Body of pancreas (tissue), 4 donors: ENCODE data around the gene AVPI1. TPM values are rescaled to one million over a fixed set of nuclear protein-coding genes. Genes with fewer than 3 reads are reported as not detected.

Experiments used
- ATAC-seq: fragments of 150-250 bp; one replicate; pipeline ENCODE4 v1.9.1; 2016
- DNase-seq, 4 donors: peaks; one replicate each; pipeline ENCODE4 v3.0.0-alpha.2; 2019
- H3K27ac ChIP-seq, 4 donors: fragments of 200-600 bp; sonication (generic); 1 replicate in 3 of 4; 2 replicates in 1 of 4; pipeline versions ENCODE4 v1.5.1 to v1.6.1; 2016 to 2019; ENCODE audit warnings: mild to moderate bottlenecking in 1 of 4, mixed read lengths in 1 of 4, moderate library complexity in 1 of 4
- H3K27me3 ChIP-seq, 2 donors: fragments of 200-600 bp; sonication (generic); one replicate each; pipeline ENCODE4 v1.6.0; 2016; ENCODE audit warnings: mild to moderate bottlenecking in 1 of 2
- H3K36me3 ChIP-seq, 2 donors: fragments of 200-600 bp; sonication (generic); replicated peaks in 1 of 2; 2 replicates each; pipeline ENCODE4 v1.5.1; 2016; ENCODE audit warnings: low read depth in 2 of 2; ENCODE audit not compliant: insufficient read depth in 1 of 2
- H3K4me1 ChIP-seq: fragments of 200-600 bp; sonication (generic); one replicate; pipeline ENCODE4 v1.6.0; 2016
- H3K4me3 ChIP-seq, 2 donors: fragments of 200-600 bp; sonication (generic); 1 replicate in 1 of 2; 2 replicates in 1 of 2; pipeline ENCODE4 v1.5.1; 2016 to 2019
- H3K9me3 ChIP-seq, 3 donors: fragments of 200-600 bp; sonication (generic); 1 replicate in 2 of 3; 2 replicates in 1 of 3; pipeline ENCODE4 v1.5.1; 2016
- POLR2A ChIP-seq, 3 donors: fragments of 450-650 bp; IDR thresholded peaks; one replicate each; pipeline ENCODE4 v1.6.1; 2016; ENCODE audit warnings: antibody characterized with exemption in 3 of 3, mild to moderate bottlenecking in 2 of 3
- WGBS, 2 donors: methylation state at CpG; one replicate each; pipeline ENCODE4 v1.1.5; 2017; 5-methylcytosine and 5-hydroxymethylcytosine counted together
- intact Hi-C: fragments of 100-400 bp; cut with DNase I; formaldehyde crosslinking; loops from one replicate; pipeline ENCODE4 v1.15.1; 2023
- total RNA-seq, 2 donors: library from RNA; depleted of rRNA; stranded (reverse); fragments of >200 nt; gene quantifications; one replicate each; pipeline ENCODE4 v1.1.0, GENCODE V29; 2016
- TF ChIP-seq, protein P1 (sequence below), 7 experiments: fragments of 450-650 bp in 4 of 7; fragments of 200-600 bp in 3 of 7; sonication (generic) in 3 of 7; IDR thresholded peaks; one replicate each; pipeline ENCODE4 v1.5.1; 2016 to 2019; ENCODE audit warnings: antibody characterized with exemption in 7 of 7

The AVPI1 gene
- total RNA-seq, 2 donors from 2014 or later = 5.7 to 14.8 TPM

- Histone ChIP-seq H3K9me3 (no peaks in the 10 kb centered on the region), H3K4me3 (no peak overlapping the region), H3K4me1 (peaks cover 5% of the 10 kb centered on the region), H3K27me3 (no peaks in the 10 kb centered on the region), H3K27ac (no peak overlapping the region), H3K36me3 (no peaks in the 10 kb centered on the region)
- WGBS, 2 donors = 64 to 65% methylated on average over 4 of the region's 4 CpGs
- intact Hi-C loops = no loop called here
- no peak for TF ChIP-seq POLR2A (IDR thresholded peaks at IDR 0.05)
- TF ChIP-seq, protein P1, sequence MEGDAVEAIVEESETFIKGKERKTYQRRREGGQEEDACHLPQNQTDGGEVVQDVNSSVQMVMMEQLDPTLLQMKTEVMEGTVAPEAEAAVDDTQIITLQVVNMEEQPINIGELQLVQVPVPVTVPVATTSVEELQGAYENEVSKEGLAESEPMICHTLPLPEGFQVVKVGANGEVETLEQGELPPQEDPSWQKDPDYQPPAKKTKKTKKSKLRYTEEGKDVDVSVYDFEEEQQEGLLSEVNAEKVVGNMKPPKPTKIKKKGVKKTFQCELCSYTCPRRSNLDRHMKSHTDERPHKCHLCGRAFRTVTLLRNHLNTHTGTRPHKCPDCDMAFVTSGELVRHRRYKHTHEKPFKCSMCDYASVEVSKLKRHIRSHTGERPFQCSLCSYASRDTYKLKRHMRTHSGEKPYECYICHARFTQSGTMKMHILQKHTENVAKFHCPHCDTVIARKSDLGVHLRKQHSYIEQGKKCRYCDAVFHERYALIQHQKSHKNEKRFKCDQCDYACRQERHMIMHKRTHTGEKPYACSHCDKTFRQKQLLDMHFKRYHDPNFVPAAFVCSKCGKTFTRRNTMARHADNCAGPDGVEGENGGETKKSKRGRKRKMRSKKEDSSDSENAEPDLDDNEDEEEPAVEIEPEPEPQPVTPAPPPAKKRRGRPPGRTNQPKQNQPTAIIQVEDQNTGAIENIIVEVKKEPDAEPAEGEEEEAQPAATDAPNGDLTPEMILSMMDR (IDR thresholded peaks at IDR 0.05) = no peak
- ATAC-seq (no peak), DNase-seq (no peak)
These were observed 45.0 kb upstream of the AVPI1 start for GRCh38 chr10:97732052-97732359.

DNA sequence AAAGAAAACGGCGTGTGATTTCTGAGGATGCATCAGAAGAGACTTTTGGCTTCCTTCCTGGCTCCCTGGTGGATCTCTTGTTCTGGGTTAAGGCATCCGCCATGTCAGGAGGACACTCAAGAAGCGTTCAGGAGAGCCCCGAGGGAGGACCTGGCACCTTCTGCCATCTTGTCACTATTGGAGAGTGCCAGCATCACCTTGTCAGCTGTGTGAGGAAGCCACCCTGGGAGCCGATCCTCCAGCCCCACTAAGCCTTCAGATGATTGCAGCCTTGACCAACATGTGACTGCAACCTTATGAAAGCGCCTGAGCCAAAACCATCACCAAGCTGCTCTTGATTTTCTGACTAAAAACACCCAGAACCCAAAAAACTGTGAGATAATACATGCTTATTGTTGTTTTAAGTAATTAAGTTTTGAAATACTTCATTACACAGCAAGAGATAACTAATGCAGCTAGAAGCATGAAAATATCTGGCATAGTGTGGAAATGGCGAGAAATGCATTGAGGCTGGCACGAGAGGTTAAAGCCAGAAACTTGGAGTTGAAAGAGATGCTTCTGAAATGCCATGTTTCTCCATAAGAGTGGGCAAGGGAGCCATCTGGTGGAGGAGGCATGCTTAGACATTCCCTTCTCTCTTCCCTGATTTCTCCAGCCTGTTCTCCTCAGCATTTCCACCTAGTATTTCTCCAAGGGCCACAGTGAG is 44.5 kb upstream of the AVPI1 start:
- ATAC-seq (peak; percentile 83), DNase-seq (peak; percentile 74 to 82 (median 78))
- H3K4me1 ChIP-seq = peaks cover 6% of the 10 kb centered on the region
- intact Hi-C loops = no loop called here
- no peak overlapping the region for H3K27ac ChIP-seq
- 37 to 52% methylated on average over 9 of the region's 9 CpGs for WGBS, 2 donors
- no peaks in the 10 kb centered on the region for H3K36me3 ChIP-seq
- H3K27me3 ChIP-seq = no peaks in the 10 kb centered on the region
- H3K4me3 ChIP-seq = no peak overlapping the region
- H3K9me3 ChIP-seq = no peaks in the 10 kb centered on the region
- TF ChIP-seq, protein P1 (IDR thresholded peaks at IDR 0.05) = peak; percentile 59 to 94 (median 88)
- no peak for TF ChIP-seq POLR2A (IDR thresholded peaks at IDR 0.05)

GRCh38 chr10:97729014-97729413 is 42.0 kb upstream of the AVPI1 start:
- ATAC-seq (no peak), DNase-seq (no peak)
- no peak overlapping the region for H3K4me3 ChIP-seq
- H3K27ac ChIP-seq = no peak overlapping the region
- intact Hi-C loops = loop anchor here (10.0 kb wide), 1 partner anchor 154 kb away; the partner anchor contains the start of gene ANKRD2
- no peaks in the 10 kb centered on the region for H3K27me3 ChIP-seq
- no peaks in the 10 kb centered on the region for H3K9me3 ChIP-seq
- no peaks in the 10 kb centered on the region for H3K36me3 ChIP-seq
- peaks cover 6% of the 10 kb centered on the region for H3K4me1 ChIP-seq
- no peak for TF ChIP-seq POLR2A (IDR thresholded peaks at IDR 0.05)
- TF ChIP-seq, protein P1 (IDR thresholded peaks at IDR 0.05) = no peak
- WGBS, 2 donors = 79% methylated on average over 5 of the region's 5 CpGs

DNA sequence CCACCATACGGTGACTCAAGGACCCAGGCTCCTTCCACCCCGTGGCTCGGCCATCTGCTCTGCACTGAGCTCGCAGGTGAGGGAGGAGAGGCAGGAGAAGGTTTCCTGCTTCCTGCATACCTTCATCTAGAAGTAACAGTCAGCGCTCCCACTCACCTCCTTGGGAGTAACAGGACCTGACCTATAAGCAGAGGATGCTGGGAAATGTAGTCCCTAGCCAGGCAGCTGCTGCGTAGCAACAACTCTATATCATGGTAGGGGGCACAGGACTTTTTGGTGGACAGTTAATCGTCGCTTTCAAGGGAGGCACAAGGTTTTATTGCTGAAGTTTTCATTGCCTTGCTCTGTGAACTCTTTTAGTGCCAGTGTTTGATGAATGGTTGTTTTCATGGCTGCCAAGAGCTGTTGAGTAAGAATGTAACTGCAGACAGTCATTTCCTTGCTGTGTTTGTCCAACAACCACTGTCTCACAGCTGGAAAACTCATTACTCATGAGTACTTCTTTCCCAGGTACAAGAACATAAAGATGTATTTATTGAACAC is 39.7 kb upstream of the AVPI1 start:
- no peaks in the 10 kb centered on the region for H3K36me3 ChIP-seq
- H3K27me3 ChIP-seq = no peaks in the 10 kb centered on the region
- ATAC-seq (peak; percentile 68), DNase-seq (peak in 3 of 4 donors; percentile 19 to 33 (median 23))
- no peaks in the 10 kb centered on the region for H3K9me3 ChIP-seq
- 32 to 42% methylated on average over 8 of the region's 8 CpGs for WGBS, 2 donors
- H3K27ac ChIP-seq = peak overlapping the region; percentile 16 to 54 (median 36)
- peaks cover 6% of the 10 kb centered on the region for H3K4me1 ChIP-seq
- no peak overlapping the region for H3K4me3 ChIP-seq
- no peak for TF ChIP-seq POLR2A (IDR thresholded peaks at IDR 0.05)
- TF ChIP-seq, protein P1 (IDR thresholded peaks at IDR 0.05) = no peak
- intact Hi-C loops = loop anchor here (10.0 kb wide), 1 partner anchor 152 kb away; the partner anchor contains the start of gene ANKRD2
